PC-9 (cell line): ENCODE data around the gene AFG1L. TPM values are rescaled to one million over a fixed set of nuclear protein-coding genes. Genes with fewer than 3 reads are reported as not detected.

ENCODE experiments used
- BruUV-seq: library from RNA; stranded (reverse); fragments of 400-500 nt; replicated peaks from 2 replicates; lab custom pipeline; 2021; lab: Mats Ljungman, UMichigan
- CTCF ChIA-PET: fragments of 300-600 bp; sonication (Branson Sonifier 250); formaldehyde crosslinking; loops from one replicate; lab custom pipeline; 2022; ENCODE audit warnings: antibody characterized with exemption; lab: Charles Lee
- POLR2A ChIA-PET: fragments of 300-600 bp; sonication (Branson Sonifier 250); formaldehyde crosslinking; loops from one replicate; lab custom pipeline; 2022; ENCODE audit warnings: antibody characterized with exemption; ENCODE audit not compliant: unreplicated experiment; lab: Charles Lee
- DNase-seq, 2 experiments: peaks; one replicate each; pipeline versions ENCODE4 v3.0.0 to v3.0.0-alpha.2; 2015 to 2022; ENCODE audit warnings: mixed read lengths in 1 of 2
- H2AFZ ChIP-seq: fragments of 200-600 bp; sonication (generic); 2 replicates; pipeline ENCODE4 v1.8.1; 2017; ENCODE audit warnings: antibody characterized with exemption
- H3F3A ChIP-seq: fragments of 200-600 bp; sonication (generic); 2 replicates; pipeline ENCODE4 v1.8.1; 2017; ENCODE audit warnings: antibody characterized with exemption, mild to moderate bottlenecking, low read depth; ENCODE audit not compliant: insufficient read depth
- H3K27ac ChIP-seq: fragments of 200-600 bp; sonication (generic); 2 replicates; pipeline ENCODE4 v1.6.1; 2016; ENCODE audit warnings: mixed run types
- H3K27me3 ChIP-seq: fragments of 200-600 bp; sonication (generic); 2 replicates; pipeline ENCODE4 v1.6.1; 2016; ENCODE audit warnings: low read depth, mixed run types; ENCODE audit not compliant: insufficient read depth
- H3K36me3 ChIP-seq: fragments of 200-600 bp; sonication (generic); 2 replicates; pipeline ENCODE4 v1.6.1; 2016; ENCODE audit warnings: low read depth, mixed run types
- H3K4me1 ChIP-seq: fragments of 200-600 bp; sonication (generic); replicated peaks from 2 replicates; pipeline ENCODE4 v1.6.1; 2016; ENCODE audit warnings: mixed run types; ENCODE audit not compliant: insufficient read depth
- H3K4me2 ChIP-seq: fragments of 200-600 bp; sonication (generic); 2 replicates; pipeline ENCODE4 v1.6.1; 2017; ENCODE audit warnings: mixed run types
- H3K4me3 ChIP-seq: fragments of 200-600 bp; sonication (generic); 2 replicates; pipeline ENCODE4 v1.6.1; 2016; ENCODE audit warnings: mixed run types
- H3K79me2 ChIP-seq: fragments of 200-600 bp; sonication (generic); 2 replicates; pipeline ENCODE4 v1.6.1; 2017; ENCODE audit warnings: low read depth, mixed run types
- H3K9me2 ChIP-seq: fragments of 200-600 bp; sonication (generic); 2 replicates; pipeline ENCODE4 v1.8.1; 2017; ENCODE audit warnings: mild to moderate bottlenecking; ENCODE audit not compliant: insufficient read depth
- H3K9me3 ChIP-seq: fragments of 200-600 bp; sonication (generic); 2 replicates; pipeline ENCODE4 v1.8.1; 2016; ENCODE audit warnings: low read depth; ENCODE audit not compliant: insufficient read depth
- H4K20me1 ChIP-seq: fragments of 200-600 bp; sonication (generic); 2 replicates; pipeline ENCODE4 v1.8.1; 2017; ENCODE audit not compliant: insufficient read depth
- EZH2 ChIP-seq: fragments of 200-600 bp; sonication (generic); IDR thresholded peaks from 2 replicates; pipeline ENCODE4 v1.8.0; 2017; ENCODE audit warnings: antibody characterized with exemption, low read depth
- intact Hi-C: fragments of 100-400 bp; cut with micrococcal nuclease; formaldehyde crosslinking; loops from one replicate; pipeline ENCODE4 v1.10.0; 2022; ENCODE audit not compliant: unreplicated experiment
- total RNA-seq: library from RNA; stranded (reverse); gene quantifications from 2 replicates; pipeline ENCODE4 v1.2.3, GENCODE V29; 2021
- TF ChIP-seq, protein P1 (sequence below): fragments of 200-600 bp; sonication (generic); conservative IDR thresholded peaks from 2 replicates; pipeline ENCODE4 v1.6.1; 2017; ENCODE audit warnings: mixed run types, antibody characterized with exemption, mild to moderate bottlenecking, moderate library complexity

Gene AFG1L
- total RNA-seq, 1 experiment from 2014 or later, result 8.9 TPM

DNA sequence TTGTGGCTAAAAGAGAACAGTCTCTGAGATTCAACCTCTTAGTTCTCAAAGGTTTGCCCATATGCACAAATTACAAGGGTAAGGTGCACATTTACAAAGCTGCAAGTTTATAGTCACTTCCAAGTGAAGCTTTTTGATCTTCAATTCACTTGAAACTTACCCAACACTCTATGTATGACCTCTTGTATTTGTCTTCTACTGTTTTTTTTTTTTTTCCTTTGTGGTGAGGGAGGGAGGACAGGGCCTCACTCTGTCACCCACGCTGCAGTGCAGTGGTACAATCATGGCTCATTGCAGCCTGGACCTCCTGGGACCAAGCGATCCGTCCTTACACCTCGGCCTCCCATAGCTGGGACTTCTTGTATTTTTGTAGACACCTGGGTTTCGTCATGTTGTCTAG is 261.4 kb downstream of the AFG1L start:
- Histone ChIP-seq H3K27ac (no peak overlapping the region), H4K20me1 (no peaks in the 10 kb centered on the region), H3K4me3 (no peak overlapping the region), H3K9me2 (no peaks in the 10 kb centered on the region), H3K4me2 (0 out of 2 replicates have a peak overlapping the region, but pooled peaks have one; percentile 86), H3K36me3 (no peaks in the 10 kb centered on the region), H2AFZ (no peak overlapping the region), H3F3A (peaks cover 11% of the 10 kb centered on the region; the same call in 1 of the 2 replicates), H3K79me2 (peaks cover 20% of the 10 kb centered on the region), H3K4me1 (peaks cover 12% of the 10 kb centered on the region), H3K27me3 (no peaks in the 10 kb centered on the region), H3K9me3 (no peaks in the 10 kb centered on the region)
- CTCF ChIA-PET, result no interaction called here
- DNase-seq, result peak in 1 of 2 experiments; percentile 15
- intact Hi-C loops, result loop anchor here (5.0 kb wide), 2 partner anchors 626 to 826 kb away; partner anchors contain the start of gene CD164
- no TSS peak for BruUV-seq
- POLR2A ChIA-PET, result interaction anchor here (0.5 to 0.6 kb wide), 2 partner anchors 109 to 186 kb away, joined by 3 read pairs; no protein-coding TSS in a partner anchor
- no peak for TF ChIP-seq EZH2
- TF ChIP-seq, protein P1, sequence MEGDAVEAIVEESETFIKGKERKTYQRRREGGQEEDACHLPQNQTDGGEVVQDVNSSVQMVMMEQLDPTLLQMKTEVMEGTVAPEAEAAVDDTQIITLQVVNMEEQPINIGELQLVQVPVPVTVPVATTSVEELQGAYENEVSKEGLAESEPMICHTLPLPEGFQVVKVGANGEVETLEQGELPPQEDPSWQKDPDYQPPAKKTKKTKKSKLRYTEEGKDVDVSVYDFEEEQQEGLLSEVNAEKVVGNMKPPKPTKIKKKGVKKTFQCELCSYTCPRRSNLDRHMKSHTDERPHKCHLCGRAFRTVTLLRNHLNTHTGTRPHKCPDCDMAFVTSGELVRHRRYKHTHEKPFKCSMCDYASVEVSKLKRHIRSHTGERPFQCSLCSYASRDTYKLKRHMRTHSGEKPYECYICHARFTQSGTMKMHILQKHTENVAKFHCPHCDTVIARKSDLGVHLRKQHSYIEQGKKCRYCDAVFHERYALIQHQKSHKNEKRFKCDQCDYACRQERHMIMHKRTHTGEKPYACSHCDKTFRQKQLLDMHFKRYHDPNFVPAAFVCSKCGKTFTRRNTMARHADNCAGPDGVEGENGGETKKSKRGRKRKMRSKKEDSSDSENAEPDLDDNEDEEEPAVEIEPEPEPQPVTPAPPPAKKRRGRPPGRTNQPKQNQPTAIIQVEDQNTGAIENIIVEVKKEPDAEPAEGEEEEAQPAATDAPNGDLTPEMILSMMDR, result no peak

- Histone ChIP-seq H3K9me3 (no peaks in the 10 kb centered on the region), H3K27me3 (no peaks in the 10 kb centered on the region), H3K36me3 (no peaks in the 10 kb centered on the region), H3F3A (peaks cover 11% of the 10 kb centered on the region; the same call in 1 of the 2 replicates), H3K4me2 (peak overlapping the region; percentile 86), H3K4me3 (peak overlapping the region; percentile 99), H3K9me2 (no peaks in the 10 kb centered on the region), H3K4me1 (peaks cover 12% of the 10 kb centered on the region), H3K27ac (peak overlapping the region; percentile 83), H2AFZ (peak overlapping the region; percentile 88), H4K20me1 (no peaks in the 10 kb centered on the region), H3K79me2 (peaks cover 26% of the 10 kb centered on the region)
- CTCF ChIA-PET, result interaction anchor here (0.6 kb wide), 2 partner anchors 326 to 454 kb away, joined by 4 to 7 read pairs; no protein-coding TSS in a partner anchor
- TF ChIP-seq EZH2, result no peak
- TF ChIP-seq, protein P1, result no peak
- BruUV-seq, result no TSS peak
- POLR2A ChIA-PET, result interaction anchor here (0.5 to 0.6 kb wide), 2 partner anchors 53 to 108 kb away, joined by 3 to 4 read pairs; no protein-coding TSS in a partner anchor
- intact Hi-C loops, result loop anchor here (5.0 kb wide), 2 partner anchors 625 to 825 kb away; partner anchors contain the start of gene CD164
- no peak for DNase-seq
Observed at GRCh38 chr6:108556866-108557493, 262.1 kb downstream of the AFG1L start.

DNA sequence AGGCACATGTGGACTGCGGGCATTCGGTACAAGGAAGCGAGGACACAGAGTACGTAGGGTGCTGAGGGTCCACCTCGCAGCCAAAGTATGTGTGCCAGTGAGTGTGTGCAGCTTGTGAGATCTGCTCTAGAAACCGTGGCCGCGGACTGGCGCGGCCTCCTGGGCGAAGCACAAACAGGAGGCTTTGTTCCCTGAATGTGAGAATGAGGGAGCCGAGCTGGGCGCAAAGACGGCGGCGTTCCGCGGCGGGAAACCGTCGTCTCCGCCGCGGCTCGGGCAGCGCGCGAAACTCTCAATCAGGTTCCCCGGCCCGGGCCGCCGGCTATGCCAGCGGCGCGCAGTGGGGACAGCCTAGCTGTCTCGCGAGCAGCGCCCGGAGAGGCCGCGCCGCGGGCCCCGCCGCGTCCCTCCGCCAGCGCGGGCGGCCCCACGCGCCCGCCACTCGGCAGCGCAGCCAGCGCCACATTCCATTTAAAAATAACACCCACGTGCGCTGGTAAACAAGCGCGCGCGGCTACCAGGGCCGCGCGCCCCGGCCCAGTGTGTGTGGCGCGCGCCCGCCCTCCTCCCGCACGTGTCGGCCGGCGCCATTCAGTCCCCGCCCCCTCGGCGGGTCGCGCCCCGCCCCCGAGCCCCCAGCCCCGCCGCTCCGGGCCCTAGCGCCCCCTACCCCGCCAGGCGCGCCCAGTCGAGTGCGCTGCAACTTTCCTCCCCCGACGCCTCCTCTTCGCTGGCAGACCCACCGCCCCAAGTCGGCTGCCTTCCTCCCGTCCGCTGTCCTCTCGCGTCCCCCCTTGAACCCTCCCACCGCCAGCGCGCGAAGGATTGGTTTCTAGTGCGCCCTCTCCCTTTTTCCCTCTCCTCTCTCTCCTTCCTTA is 262.9 kb downstream of the AFG1L start:
- CTCF ChIA-PET, result interaction anchor here (0.6 to 0.7 kb wide), 2 partner anchors 442 to 454 kb away, joined by 3 to 4 read pairs; no protein-coding TSS in a partner anchor
- peak in 1 of 2 experiments; percentile 49 for DNase-seq
- Histone ChIP-seq H2AFZ (peak overlapping the region; percentile 88), H3K4me2 (peak overlapping the region; percentile 86), H3K9me2 (no peaks in the 10 kb centered on the region), H3K9me3 (no peaks in the 10 kb centered on the region), H3K27ac (peak overlapping the region; percentile 83), H3K79me2 (peaks cover 34% of the 10 kb centered on the region), H3F3A (peaks cover 14% of the 10 kb centered on the region; the same call in 1 of the 2 replicates), H3K27me3 (no peaks in the 10 kb centered on the region), H3K4me1 (peaks cover 12% of the 10 kb centered on the region), H4K20me1 (no peaks in the 10 kb centered on the region), H3K4me3 (peak overlapping the region; percentile 99), H3K36me3 (no peaks in the 10 kb centered on the region)
- no peak for TF ChIP-seq EZH2
- TF ChIP-seq, protein P1, result peak; percentile 17; the same call in 1 of the 2 replicates
- BruUV-seq, result no TSS peak
- POLR2A ChIA-PET, result interaction anchor here (0.5 to 1.1 kb wide), 11 partner anchors 32 to 1257 kb away, joined by 3 to 9 read pairs (median 5); partner anchors contain the start of gene ARMC2
- intact Hi-C loops, result loop anchor here (1.0 to 5.0 kb wide), 3 partner anchors 181 to 825 kb away; partner anchors contain the start of gene CD164
